IMR-90 (cell line): ENCODE results near the gene CACNA1D. TPM values are rescaled to one million over a fixed set of nuclear protein-coding genes. Genes with fewer than 3 reads are reported as not detected.

Source experiments
- ATAC-seq: fragments of 200-7000 bp; cut with Tn5 transposase; 2 replicates; pipeline ENCODE4 v1.9.1; 2020; ENCODE audit warnings: low read depth, mild to moderate bottlenecking, moderate library complexity
- BruUV-seq: library from RNA; stranded (reverse); fragments of 400-500 nt; replicated peaks from 2 replicates; lab custom pipeline; 2021; lab: Mats Ljungman, UMichigan
- CTCF ChIA-PET: fragments of 300-600 bp; formaldehyde crosslinking; extraction: SDS; loops from one replicate; lab custom pipeline; 2021; ENCODE audit warnings: antibody characterized with exemption; lab: Yijun Ruan, JAX
- POLR2A ChIA-PET: fragments of 300-600 bp; sonication (Branson Sonifier 250); formaldehyde crosslinking; loops from one replicate; lab custom pipeline; 2022; ENCODE audit warnings: antibody characterized with exemption; ENCODE audit not compliant: unreplicated experiment; lab: Charles Lee
- DNase-seq: peaks from one replicate; pipeline ENCODE4 v3.0.0; 2013
- H2AFZ ChIP-seq: replicated peaks from 2 replicates; pipeline ENCODE3; 2013; ENCODE audit warnings: low read length, mild to moderate bottlenecking; ENCODE audit not compliant: poor library complexity
- H2AK5ac ChIP-seq: 2 replicates; pipeline ENCODE4 v1.6.1; 2013; ENCODE audit warnings: low read depth, low read length, inconsistent platforms
- H2AK9ac ChIP-seq: replicated peaks from 2 replicates; pipeline ENCODE3; 2013; ENCODE audit warnings: mild to moderate bottlenecking, low read depth, low read length, moderate library complexity; ENCODE audit not compliant: poor library complexity
- H2BK120ac ChIP-seq: 2 replicates; pipeline ENCODE4 v1.6.1; 2013; ENCODE audit warnings: low read depth, low read length, inconsistent platforms
- H2BK15ac ChIP-seq: 3 replicates; pipeline ENCODE4 v1.6.1; 2013; ENCODE audit warnings: low read depth, low read length, inconsistent platforms
- H2BK20ac ChIP-seq: 2 replicates; pipeline ENCODE4 v1.6.1; 2013; ENCODE audit warnings: low read depth, mild to moderate bottlenecking, inconsistent platforms, low read length, moderate library complexity
- H2BK5ac ChIP-seq: 2 replicates; pipeline ENCODE4 v1.6.1; 2013; ENCODE audit warnings: mild to moderate bottlenecking, low read depth, low read length, inconsistent platforms; ENCODE audit not compliant: poor library complexity, severe bottlenecking
- H3K14ac ChIP-seq: replicated peaks from 2 replicates; pipeline ENCODE4 v1.6.1; 2013; ENCODE audit warnings: low read depth, low read length, inconsistent platforms
- H3K18ac ChIP-seq: 2 replicates; pipeline ENCODE4 v1.6.1; 2013; ENCODE audit warnings: low read depth, low read length, control low read depth
- H3K23ac ChIP-seq: 2 replicates; pipeline ENCODE4 v1.6.1; 2013; ENCODE audit warnings: low read depth, low read length, inconsistent platforms
- H3K27ac ChIP-seq: 2 replicates; pipeline ENCODE4 v1.5.1; 2013; ENCODE audit warnings: mild to moderate bottlenecking, control low read depth, low read length; ENCODE audit not compliant: insufficient read depth
- H3K27me3 ChIP-seq: 2 replicates; pipeline ENCODE4 v1.6.1; 2013; ENCODE audit warnings: low read length; ENCODE audit not compliant: control insufficient read depth, insufficient read depth
- H3K36me3 ChIP-seq: 2 replicates; pipeline ENCODE4 v1.6.1; 2013; ENCODE audit warnings: low read length, mixed read lengths; ENCODE audit not compliant: control insufficient read depth, insufficient read depth
- H3K4ac ChIP-seq: 2 replicates; pipeline ENCODE4 v1.6.1; 2013; ENCODE audit warnings: low read depth, low read length, inconsistent platforms
- H3K4me1 ChIP-seq: 2 replicates; pipeline ENCODE4 v1.6.1; 2013; ENCODE audit warnings: low read length, mixed read lengths; ENCODE audit not compliant: control insufficient read depth, insufficient read depth
- H3K4me2 ChIP-seq: 2 replicates; pipeline ENCODE4 v1.6.1; 2013; ENCODE audit warnings: low read depth, mild to moderate bottlenecking, control low read depth, low read length, moderate library complexity
- H3K4me3 ChIP-seq: 2 replicates; pipeline ENCODE4 v1.5.1; 2013; ENCODE audit warnings: low read depth, mild to moderate bottlenecking, control low read depth, low read length, moderate library complexity; ENCODE audit not compliant: insufficient read depth
- H3K56ac ChIP-seq: 2 replicates; pipeline ENCODE4 v1.6.1; 2013; ENCODE audit warnings: low read length, inconsistent platforms; ENCODE audit not compliant: insufficient read depth; ENCODE audit errors: extremely low read depth
- H3K79me1 ChIP-seq, 2 experiments: 2 replicates each; pipeline ENCODE4 v1.6.1; 2013; ENCODE audit warnings: low read length in 2 of 2, inconsistent platforms in 1 of 2, low read depth in 1 of 2
- H3K9ac ChIP-seq: 2 replicates; pipeline ENCODE4 v1.6.1; 2013; ENCODE audit warnings: low read depth, low read length, control low read depth
- H3K9me1 ChIP-seq: 2 replicates; pipeline ENCODE4 v1.6.1; 2013; ENCODE audit warnings: low read length, inconsistent platforms; ENCODE audit not compliant: insufficient read depth
- H3K9me3 ChIP-seq: 2 replicates; pipeline ENCODE4 v1.6.1; 2013; ENCODE audit warnings: low read length; ENCODE audit not compliant: control insufficient read depth, insufficient read depth
- H4K20me1 ChIP-seq: 2 replicates; pipeline ENCODE4 v1.6.1; 2013; ENCODE audit warnings: low read length, inconsistent platforms; ENCODE audit not compliant: insufficient read depth
- H4K5ac ChIP-seq: 2 replicates; pipeline ENCODE4 v1.6.1; 2013; ENCODE audit warnings: mild to moderate bottlenecking, low read depth, low read length, control low read depth
- H4K8ac ChIP-seq, 2 experiments: 2 replicates each; pipeline ENCODE4 v1.6.1; 2013; ENCODE audit warnings: low read depth in 2 of 2, low read length in 2 of 2, control low read depth in 1 of 2, inconsistent platforms in 1 of 2
- H4K91ac ChIP-seq: 2 replicates; pipeline ENCODE4 v1.6.1; 2013; ENCODE audit warnings: low read depth, low read length, inconsistent platforms; ENCODE audit not compliant: insufficient read depth
- BHLHE40 ChIP-seq: fragments of 150-350 bp; IDR thresholded peaks from 2 replicates; pipeline ENCODE4 v1.6.1; 2016; ENCODE audit warnings: mild to moderate bottlenecking, low read depth, low read length
- CEBPB ChIP-seq: IDR thresholded peaks from 2 replicates; pipeline ENCODE4 v1.6.1; 2012; ENCODE audit warnings: low read depth, low read length, improper control_type of control experiment
- CHD1 ChIP-seq: IDR thresholded peaks from 2 replicates; pipeline ENCODE4 v1.6.1; 2012; ENCODE audit warnings: low read depth, low read length, improper control_type of control experiment
- ELK1 ChIP-seq: fragments of 150-350 bp; IDR thresholded peaks from 2 replicates; pipeline ENCODE4 v1.6.1; 2016; ENCODE audit warnings: low read depth, mild to moderate bottlenecking, low read length, moderate library complexity, borderline replicate concordance
- MAFK ChIP-seq: IDR thresholded peaks from 2 replicates; pipeline ENCODE4 v1.6.1; 2012; ENCODE audit warnings: low read depth, low read length, improper control_type of control experiment
- MAZ ChIP-seq: IDR thresholded peaks from 2 replicates; pipeline ENCODE4 v1.6.1; 2012; ENCODE audit warnings: low read depth, mild to moderate bottlenecking, low read length, improper control_type of control experiment, moderate library complexity, borderline replicate concordance
- MXI1 ChIP-seq: IDR thresholded peaks from 2 replicates; pipeline ENCODE4 v1.6.1; 2012; ENCODE audit warnings: low read depth, mild to moderate bottlenecking, low read length, moderate library complexity, borderline replicate concordance
- NFE2L2 ChIP-seq: fragments of 150-350 bp; IDR thresholded peaks from 2 replicates; pipeline ENCODE4 v1.6.1; 2016; ENCODE audit warnings: low read depth, mild to moderate bottlenecking, low read length
- POLR2A ChIP-seq: IDR thresholded peaks from 2 replicates; pipeline ENCODE4 v1.6.1; 2012; ENCODE audit warnings: mild to moderate bottlenecking, low read depth, low read length
- RAD21 ChIP-seq: IDR thresholded peaks from 2 replicates; pipeline ENCODE4 v1.6.1; 2012; ENCODE audit warnings: low read length, improper control_type of control experiment
- RCOR1 ChIP-seq: IDR thresholded peaks from 2 replicates; pipeline ENCODE4 v1.6.1; 2012; ENCODE audit warnings: mild to moderate bottlenecking, low read length, improper control_type of control experiment; ENCODE audit not compliant: insufficient replicate concordance
- RFX5 ChIP-seq: IDR thresholded peaks from 2 replicates; pipeline ENCODE4 v1.8.0; 2012; ENCODE audit warnings: low read depth, mild to moderate bottlenecking, low read length, moderate library complexity
- SMC3 ChIP-seq: fragments of 150-350 bp; IDR thresholded peaks from 2 replicates; pipeline ENCODE4 v1.6.1; 2016; ENCODE audit warnings: low read depth, mild to moderate bottlenecking, antibody characterized with exemption, low read length, moderate library complexity
- USF2 ChIP-seq: fragments of 150-350 bp; IDR thresholded peaks from 2 replicates; pipeline ENCODE4 v1.6.1; 2017; ENCODE audit warnings: mild to moderate bottlenecking, antibody characterized with exemption, low read length, low read depth
- WGBS, 2 experiments: methylation state at CpG; one replicate each; pipeline versions ENCODE4 v1.1.5 to v1.1.7; 2013; ENCODE audit warnings: missing lambda C conversion rate in 2 of 2; ENCODE audit not compliant: insufficient read length in 1 of 2; ENCODE audit errors: extremely low coverage in 2 of 2; 5-methylcytosine and 5-hydroxymethylcytosine counted together
- dilution Hi-C: fragments of 300-500 bp; cut with HindIII; formaldehyde crosslinking; loops from one replicate; pipeline ENCODE4 v1.14.3; 2018; ENCODE audit warnings: low sequenced_read_pairs; ENCODE audit not compliant: unreplicated experiment
- in situ Hi-C: fragments of 300-500 bp; cut with MboI; formaldehyde crosslinking; loops from 3 replicates; pipeline ENCODE4 v1.14.3; 2019; ENCODE audit warnings: low sequenced_read_pairs, inconsistent platforms, mixed read lengths
- intact Hi-C: fragments of 100-400 bp; cut with micrococcal nuclease; formaldehyde crosslinking; loops from 2 replicates; pipeline ENCODE4 v1.10.0; 2022
- polyA plus RNA-seq, 3 experiments: library from polyadenylated mRNA; depleted of rRNA; stranded (reverse); fragments of >200 nt; gene quantifications; 2 replicates each; pipeline ENCODE4 v1.2.3, GENCODE V29; 2012; ENCODE audit warnings: low replicate concordance in 1 of 3
- total RNA-seq: library from RNA; depleted of rRNA; stranded (reverse); fragments of >200 nt; gene quantifications from 2 replicates; pipeline ENCODE4 v1.2.3, GENCODE V29; 2012
- TF ChIP-seq, protein P1 (sequence below): conservative IDR thresholded peaks from 2 replicates; pipeline ENCODE4 v1.5.1; 2012; ENCODE audit warnings: mild to moderate bottlenecking, low read depth, low read length, improper control_type of control experiment

Gene CACNA1D
- total and polyA plus RNA-seq, 2 of the 4 experiments (the other 2 are of a cell fraction) = 0.07 TPM; not detected in 1

DNA sequence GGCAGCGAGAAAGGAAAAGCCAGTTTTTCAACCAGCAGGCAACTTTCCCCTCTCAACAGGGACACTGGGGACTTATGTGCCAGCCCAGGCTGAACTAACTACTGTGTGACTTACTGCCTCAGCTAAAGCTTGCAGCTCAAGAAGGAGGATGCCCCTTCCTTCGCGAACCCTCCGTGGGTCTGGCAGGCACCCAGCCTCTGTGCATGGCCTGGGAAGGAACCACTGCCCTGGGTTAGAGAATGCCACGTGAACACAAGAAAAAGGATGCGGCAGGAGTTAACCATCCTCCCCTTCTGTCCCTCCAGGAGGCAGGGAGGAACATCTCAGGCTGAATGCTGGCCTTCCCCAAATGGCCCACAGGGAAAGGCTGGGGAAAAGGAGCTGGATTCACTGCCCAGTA lies 322.8 kb downstream of the CACNA1D start:
- dilution Hi-C loops = no loop called here
- H3K4ac ChIP-seq = no peak overlapping the region
- TF ChIP-seq ELK1 (no peak), RFX5 (no peak), CHD1 (no peak), MAZ (no peak), RCOR1 (no peak), NFE2L2 (no peak), USF2 (no peak), BHLHE40 (no peak), SMC3 (no peak), MXI1 (no peak), RAD21 (no peak), POLR2A (no peak), MAFK (no peak), CEBPB (no peak)
- TF ChIP-seq, protein P1, sequence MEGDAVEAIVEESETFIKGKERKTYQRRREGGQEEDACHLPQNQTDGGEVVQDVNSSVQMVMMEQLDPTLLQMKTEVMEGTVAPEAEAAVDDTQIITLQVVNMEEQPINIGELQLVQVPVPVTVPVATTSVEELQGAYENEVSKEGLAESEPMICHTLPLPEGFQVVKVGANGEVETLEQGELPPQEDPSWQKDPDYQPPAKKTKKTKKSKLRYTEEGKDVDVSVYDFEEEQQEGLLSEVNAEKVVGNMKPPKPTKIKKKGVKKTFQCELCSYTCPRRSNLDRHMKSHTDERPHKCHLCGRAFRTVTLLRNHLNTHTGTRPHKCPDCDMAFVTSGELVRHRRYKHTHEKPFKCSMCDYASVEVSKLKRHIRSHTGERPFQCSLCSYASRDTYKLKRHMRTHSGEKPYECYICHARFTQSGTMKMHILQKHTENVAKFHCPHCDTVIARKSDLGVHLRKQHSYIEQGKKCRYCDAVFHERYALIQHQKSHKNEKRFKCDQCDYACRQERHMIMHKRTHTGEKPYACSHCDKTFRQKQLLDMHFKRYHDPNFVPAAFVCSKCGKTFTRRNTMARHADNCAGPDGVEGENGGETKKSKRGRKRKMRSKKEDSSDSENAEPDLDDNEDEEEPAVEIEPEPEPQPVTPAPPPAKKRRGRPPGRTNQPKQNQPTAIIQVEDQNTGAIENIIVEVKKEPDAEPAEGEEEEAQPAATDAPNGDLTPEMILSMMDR = no peak

More for the DNA sequence above, 322.8 kb downstream of the CACNA1D start:
- Histone ChIP-seq H3K4me3 (no peak overlapping the region), H2BK120ac (no peak overlapping the region), H2AK5ac (no peak overlapping the region), H3K9me1 (no peaks in the 10 kb centered on the region), H4K20me1 (no peaks in the 10 kb centered on the region), H3K36me3 (no peaks in the 10 kb centered on the region), H3K9me3 (no peaks in the 10 kb centered on the region), H3K56ac (no peak overlapping the region), H3K18ac (no peak overlapping the region), H2AK9ac (no peak overlapping the region), H4K5ac (no peak overlapping the region), H4K8ac (no peak overlapping the region), H2BK5ac (no peak overlapping the region), H3K79me1 (no peaks in the 10 kb centered on the region), H2BK20ac (no peak overlapping the region), H3K14ac (no peak overlapping the region), H3K4me2 (no peak overlapping the region), H3K27me3 (peaks cover 11% of the 10 kb centered on the region), H4K91ac (no peak overlapping the region), H2BK15ac (no peak overlapping the region), H3K23ac (no peak overlapping the region), H3K9ac (no peak overlapping the region), H3K4me1 (no peaks in the 10 kb centered on the region), H2AFZ (no peak overlapping the region), H3K27ac (no peak overlapping the region)
- in situ Hi-C loops = no loop called here
- no TSS peak for BruUV-seq
- POLR2A ChIA-PET = no interaction called here
- 100% methylated on average over 3 of the region's 6 CpGs; no CpG with 5 or more reads in 1 of the 2 experiments for WGBS, 2 experiments
- intact Hi-C loops = no loop called here
- no peak for ATAC-seq
- CTCF ChIA-PET = no interaction called here
- no peak for DNase-seq
